MCF 10A (cell line): ENCODE results near the gene PTCD2. TPM values are rescaled to one million over a fixed set of nuclear protein-coding genes. Genes with fewer than 3 reads are reported as not detected.
"Not testable (repeated sequence)": the region's sequence is repeated elsewhere in the genome, so short reads cannot be mapped to it uniquely, and the experiment has no call there.

ENCODE experiments used
- BruUV-seq: library from RNA; stranded (reverse); fragments of 400-500 nt; replicated peaks from 2 replicates; lab custom pipeline; 2021; lab: Mats Ljungman, UMichigan
- CTCF ChIA-PET: fragments of 300-600 bp; sonication (Branson Sonifier 250); formaldehyde crosslinking; extraction: SDS; loops from one replicate; lab custom pipeline; 2021; ENCODE audit warnings: antibody characterized with exemption, inconsistent platforms; lab: Yijun Ruan, JAX
- POLR2A ChIA-PET: fragments of 300-600, 350-650 bp; sonication (Branson Sonifier 250); formaldehyde crosslinking; extraction: SDS; loops from one replicate; lab custom pipeline; 2020; ENCODE audit warnings: antibody characterized with exemption, inconsistent platforms; lab: Yijun Ruan, JAX
- DNase-seq: peaks from one replicate; pipeline ENCODE4 v3.0.0-alpha.2; 2018; ENCODE audit not compliant: unreplicated experiment
- H3K27ac Mint-ChIP-seq: one replicate; pipeline ENCODE4 v1.8.0; 2022; ENCODE audit warnings: mild to moderate bottlenecking, low read depth, mixed read lengths; ENCODE audit not compliant: unreplicated experiment
- H3K27me3 Mint-ChIP-seq: one replicate; pipeline ENCODE4 v1.8.0; 2022; ENCODE audit warnings: mixed read lengths; ENCODE audit not compliant: insufficient read depth, unreplicated experiment
- H3K36me3 Mint-ChIP-seq: one replicate; pipeline ENCODE4 v1.8.0; 2022; ENCODE audit warnings: mild to moderate bottlenecking, moderate library complexity, mixed read lengths; ENCODE audit not compliant: insufficient read depth, unreplicated experiment
- H3K4me1 Mint-ChIP-seq: one replicate; pipeline ENCODE4 v1.8.0; 2022; ENCODE audit warnings: mixed read lengths; ENCODE audit not compliant: insufficient read depth, unreplicated experiment
- H3K4me3 Mint-ChIP-seq: one replicate; pipeline ENCODE4 v1.8.0; 2022; ENCODE audit warnings: mild to moderate bottlenecking, moderate library complexity, mixed read lengths; ENCODE audit not compliant: unreplicated experiment
- H3K9me3 Mint-ChIP-seq: one replicate; pipeline ENCODE4 v1.8.0; 2022; ENCODE audit warnings: mixed read lengths; ENCODE audit not compliant: unreplicated experiment
- intact Hi-C: fragments of 100-400 bp; cut with micrococcal nuclease; formaldehyde crosslinking; loops from 2 replicates; pipeline ENCODE4 v1.14.1; 2022
- total RNA-seq: library from RNA; stranded (reverse); gene quantifications from 2 replicates; pipeline ENCODE4 v1.2.3, GENCODE V29; 2022
- TF ChIP-seq, protein P1 (sequence below): fragments of 200-600 bp; IDR thresholded peaks from one replicate; pipeline ENCODE4 v1.8.0; 2022; ENCODE audit warnings: antibody characterized with exemption, mild to moderate bottlenecking; ENCODE audit not compliant: unreplicated experiment

PTCD2 gene
- total RNA-seq, 1 experiment from 2014 or later = 20.3 TPM

DNA sequence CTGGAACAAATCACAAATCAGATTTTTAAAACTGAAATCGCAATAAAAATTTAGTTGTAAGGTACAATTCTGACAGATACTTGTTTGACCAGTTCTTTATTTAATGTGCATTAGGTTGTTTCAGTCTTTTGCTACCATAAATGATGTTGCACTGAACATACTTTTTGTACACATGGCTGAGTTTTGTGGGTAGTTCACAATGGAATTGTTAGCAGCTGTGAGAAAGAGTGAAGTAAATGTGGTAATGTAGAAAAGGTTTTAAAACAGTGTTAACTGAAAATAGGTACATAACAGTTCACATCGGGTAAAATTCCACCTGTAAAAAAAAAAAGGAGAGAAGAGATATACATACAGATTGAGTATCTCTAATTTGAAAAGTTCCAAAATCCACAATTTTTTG, 25.7 kb upstream of the PTCD2 start:
- H3K4me3 Mint-ChIP-seq = no peak overlapping the region
- H3K27ac Mint-ChIP-seq = no peak overlapping the region
- no peaks in the 10 kb centered on the region for H3K9me3 Mint-ChIP-seq
- POLR2A ChIA-PET = interaction anchor here (0.8 to 1.6 kb wide), 3 partner anchors 8 to 523 kb away, joined by 3 read pairs; no protein-coding TSS in a partner anchor
- BruUV-seq = no TSS peak
- peaks cover 65% of the 10 kb centered on the region for H3K36me3 Mint-ChIP-seq
- CTCF ChIA-PET = no interaction called here
- no peak for DNase-seq
- H3K4me1 Mint-ChIP-seq = no peaks in the 10 kb centered on the region
- TF ChIP-seq, protein P1, sequence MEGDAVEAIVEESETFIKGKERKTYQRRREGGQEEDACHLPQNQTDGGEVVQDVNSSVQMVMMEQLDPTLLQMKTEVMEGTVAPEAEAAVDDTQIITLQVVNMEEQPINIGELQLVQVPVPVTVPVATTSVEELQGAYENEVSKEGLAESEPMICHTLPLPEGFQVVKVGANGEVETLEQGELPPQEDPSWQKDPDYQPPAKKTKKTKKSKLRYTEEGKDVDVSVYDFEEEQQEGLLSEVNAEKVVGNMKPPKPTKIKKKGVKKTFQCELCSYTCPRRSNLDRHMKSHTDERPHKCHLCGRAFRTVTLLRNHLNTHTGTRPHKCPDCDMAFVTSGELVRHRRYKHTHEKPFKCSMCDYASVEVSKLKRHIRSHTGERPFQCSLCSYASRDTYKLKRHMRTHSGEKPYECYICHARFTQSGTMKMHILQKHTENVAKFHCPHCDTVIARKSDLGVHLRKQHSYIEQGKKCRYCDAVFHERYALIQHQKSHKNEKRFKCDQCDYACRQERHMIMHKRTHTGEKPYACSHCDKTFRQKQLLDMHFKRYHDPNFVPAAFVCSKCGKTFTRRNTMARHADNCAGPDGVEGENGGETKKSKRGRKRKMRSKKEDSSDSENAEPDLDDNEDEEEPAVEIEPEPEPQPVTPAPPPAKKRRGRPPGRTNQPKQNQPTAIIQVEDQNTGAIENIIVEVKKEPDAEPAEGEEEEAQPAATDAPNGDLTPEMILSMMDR = no peak
- intact Hi-C loops = no loop called here
- H3K27me3 Mint-ChIP-seq = no peaks in the 10 kb centered on the region

DNA sequence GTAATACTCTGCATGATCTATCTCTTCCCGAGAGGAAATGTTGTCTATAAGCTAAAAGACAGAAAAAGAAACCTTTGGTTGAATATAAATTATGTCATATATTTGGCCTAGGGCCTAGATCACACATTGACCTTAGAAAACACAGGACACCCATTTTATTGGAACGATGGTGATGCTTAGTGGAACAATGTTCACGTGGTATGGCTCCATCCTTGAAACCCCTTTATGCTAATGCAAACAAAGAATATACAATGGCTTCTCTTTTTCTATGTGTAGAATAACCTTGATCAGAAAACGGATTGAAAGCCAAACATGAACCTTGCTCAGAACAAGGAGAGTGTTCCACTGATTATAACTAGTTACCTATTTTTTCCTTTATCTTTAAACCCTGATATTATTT, 24.6 kb upstream of the PTCD2 start:
- Mint-ChIP-seq H3K4me3 (no peak overlapping the region), H3K4me1 (peaks cover 7% of the 10 kb centered on the region), H3K27ac (no peak overlapping the region), H3K9me3 (no peaks in the 10 kb centered on the region), H3K27me3 (no peaks in the 10 kb centered on the region), H3K36me3 (peaks cover 58% of the 10 kb centered on the region)
- BruUV-seq = no TSS peak
- TF ChIP-seq, protein P1 = no peak
- POLR2A ChIA-PET = interaction anchor here (0.7 to 1.6 kb wide), 3 partner anchors 13 to 1242 kb away, joined by 3 to 4 read pairs (median 3); no protein-coding TSS in a partner anchor
- intact Hi-C loops = no loop called here
- DNase-seq = no peak
- CTCF ChIA-PET = interaction anchor here (1.2 kb wide), 1 partner anchor 13 kb away, joined by 3 read pairs; no protein-coding TSS in a partner anchor

DNA sequence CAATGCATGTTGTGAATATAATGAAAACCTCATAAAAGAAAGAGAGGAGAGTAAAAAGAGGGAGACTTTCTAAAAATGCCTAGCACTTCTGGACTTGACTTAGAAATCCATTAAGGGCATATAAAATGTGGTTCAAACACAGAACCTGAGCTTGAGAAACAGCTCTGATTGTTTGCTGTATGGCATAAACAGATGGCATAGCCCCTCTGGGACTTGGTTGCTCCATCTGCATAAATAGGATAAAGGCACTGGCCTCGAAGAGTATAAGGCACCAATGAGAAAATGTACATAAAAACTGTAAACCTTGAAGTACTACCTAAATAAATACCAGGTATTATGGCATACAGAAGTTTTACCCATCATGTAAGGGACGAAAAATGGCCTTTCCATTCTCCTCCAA, 23.9 kb upstream of the PTCD2 start:
- no peaks in the 10 kb centered on the region for H3K27me3 Mint-ChIP-seq
- intact Hi-C loops = no loop called here
- no peak for DNase-seq
- no peak overlapping the region for H3K27ac Mint-ChIP-seq
- no peak overlapping the region for H3K4me3 Mint-ChIP-seq
- TF ChIP-seq, protein P1 = no peak
- ChIA-PET CTCF (interaction anchor here (0.5 to 1.2 kb wide), 2 partner anchors 13 to 789 kb away, joined by 3 read pairs; no protein-coding TSS in a partner anchor), POLR2A (interaction anchor here (0.8 kb wide), 1 partner anchor 12 kb away, joined by 4 read pairs; no protein-coding TSS in a partner anchor)
- peaks cover 11% of the 10 kb centered on the region for H3K4me1 Mint-ChIP-seq
- no TSS peak for BruUV-seq
- H3K36me3 Mint-ChIP-seq = peaks cover 53% of the 10 kb centered on the region
- H3K9me3 Mint-ChIP-seq = no peaks in the 10 kb centered on the region

DNA sequence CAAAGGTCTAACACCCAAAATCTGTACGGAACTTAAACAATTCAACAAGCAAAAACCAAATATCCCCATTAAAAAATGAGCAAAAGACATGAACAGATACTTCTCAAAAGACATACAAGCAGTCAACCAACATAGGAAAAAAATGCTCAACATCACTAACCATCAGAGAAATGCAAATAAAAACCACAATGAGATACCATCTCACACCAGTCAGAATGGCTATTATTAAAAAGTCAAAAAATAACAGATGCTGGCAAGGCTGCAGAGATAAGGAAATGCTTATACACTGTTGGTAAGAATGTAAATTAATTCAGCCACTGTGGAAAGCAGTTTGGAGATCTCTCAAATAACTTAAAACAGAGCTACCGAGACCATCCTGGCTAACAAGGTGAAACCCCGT, 22.0 kb upstream of the PTCD2 start:
- H3K27ac Mint-ChIP-seq, intact Hi-C loops, H3K27me3 Mint-ChIP-seq, H3K9me3 Mint-ChIP-seq, H3K4me3 Mint-ChIP-seq, BruUV-seq, DNase-seq, CTCF ChIA-PET: not testable (repeated sequence)
- H3K4me1 Mint-ChIP-seq = peaks cover 11% of the 10 kb centered on the region
- H3K36me3 Mint-ChIP-seq = peaks cover 46% of the 10 kb centered on the region
- POLR2A ChIA-PET = interaction anchor here (0.6 kb wide), 1 partner anchor 18 kb away, joined by 3 read pairs; no protein-coding TSS in a partner anchor
